Heart right ventricle (tissue), 16 donors: ENCODE results near the gene UTF1. TPM values are rescaled to one million over a fixed set of nuclear protein-coding genes. Genes with fewer than 3 reads are reported as not detected.

Experiments
- ATAC-seq, 8 donors: fragments of 200-7000 bp; cut with Tn5 transposase; one replicate each; pipeline ENCODE4 v1.9.1; 2020; ENCODE audit warnings: mild to moderate bottlenecking in 8 of 8, moderate library complexity in 8 of 8, moderate number of reproducible peaks in 1 of 8
- DNase-seq, 2 donors: peaks; one replicate each; pipeline ENCODE4 v3.0.0-alpha.2; 2020
- H3K27ac ChIP-seq, 10 donors: fragments of 200-600 bp; sonication (generic) in 2 of 10; one replicate each; pipeline versions ENCODE4 v1.5.0 to v1.8.0; 2020 to 2022; ENCODE audit warnings: mild to moderate bottlenecking in 3 of 10
- H3K27me3 ChIP-seq, 7 donors: fragments of 200-600 bp; one replicate each; pipeline ENCODE4 v1.8.0; 2021 to 2022; ENCODE audit warnings: mild to moderate bottlenecking in 2 of 7
- H3K36me3 ChIP-seq, 9 donors: fragments of 200-600 bp; sonication (generic) in 1 of 9; one replicate each; pipeline versions ENCODE4 v1.5.0 to v1.8.0; 2020 to 2022; ENCODE audit warnings: mild to moderate bottlenecking in 2 of 9
- H3K4me1 ChIP-seq, 9 donors: fragments of 200-600 bp; sonication (generic) in 1 of 9; one replicate each; pipeline versions ENCODE4 v1.5.0 to v1.8.0; 2020 to 2022; ENCODE audit warnings: mild to moderate bottlenecking in 4 of 9
- H3K4me3 ChIP-seq, 10 donors: fragments of 200-600 bp; sonication (generic) in 2 of 10; one replicate each; pipeline versions ENCODE4 v1.5.0 to v1.8.0; 2020 to 2022; ENCODE audit warnings: mild to moderate bottlenecking in 7 of 10, moderate library complexity in 2 of 10
- H3K9me3 ChIP-seq, 11 donors: fragments of 200-600 bp in 10 of 11; sonication (generic) in 2 of 11; one replicate each; pipeline versions ENCODE4 v1.5.0 to v1.8.0; 2013 to 2022; ENCODE audit warnings: mild to moderate bottlenecking in 2 of 11, control low read depth in 1 of 11, moderate library complexity in 1 of 11
- WGBS, 2 donors: extraction: QIAGEN DNeasy Blood & Tissue Kit; methylation state at CpG; one replicate each; pipeline ENCODE4 v1.1.7; 2013; ENCODE audit warnings: inconsistent platforms in 1 of 2; 5-methylcytosine and 5-hydroxymethylcytosine counted together
- intact Hi-C, 10 donors: fragments of 100-400 bp; cut with DNase I; formaldehyde crosslinking; loops; one replicate each; pipeline versions ENCODE4 v1.11.1 to v1.14.2; 2022
- polyA plus RNA-seq, 2 donors: library from polyadenylated mRNA; stranded (reverse); fragments of 200-250 nt; gene quantifications; one replicate each; pipeline ENCODE4 v1.2.3, GENCODE V29; 2013
- total RNA-seq, 10 donors: library from RNA; stranded (reverse); fragmentation: NEBNext Ultra II Directional in 3 of 10; extraction: Animal tissue kit (Norgen Biotek cat#: 25700) in 3 of 10; gene quantifications; one replicate each; pipeline versions ENCODE4 v1.2.1 to v1.2.4, GENCODE V29; 2021 to 2023
- TF ChIP-seq, protein P1 (sequence below), 9 donors: fragments of 200-600 bp; sonication (generic) in 2 of 9; IDR thresholded peaks; one replicate each; pipeline versions ENCODE4 v1.5.0 to v1.8.0; 2021 to 2022; ENCODE audit warnings: antibody characterized with exemption in 9 of 9, mild to moderate bottlenecking in 5 of 9, moderate library complexity in 1 of 9
- donor health status: Arrhythmogenic right ventricular cardiomyopathy.
- donor health status: ischemic (EF 13 %, LVEDD 7.1; RV severe dilation, severe dysfunction).
- donor health status: healthy with polysubstance abuse.
- donor health status: DM: no; HTN: yes; CAD: no.
- donor health status: DM: no; HTN: no; CAD: no.
- donor health status: ischemic (EF 25% LVEDD 6.9; RV normal size, moderate dysfunction).
- donor health status: ischemic (EF 25% LVEDD 5.7; RV mildly dilated, moderate dysfunction).
- donor health status: healthy.
- donor health status: DM: yes; HTN: yes; CAD: no.
- donor health status: Ischemic cardiomyopathy.
- donor health status: ischemic (EF 35%, LVEDD 5.7; RV mildly dilated, moderate dysfunction).
- donor health status: nonischemic (EF 11% LVEDD 7.7; RV severe dilation, severe dysfunction).
- donor health status: DM: yes; HTN: yes; CAD: no.
- donor health status: PGD.
- donor health status: ischemic (EF 29% LVEDD 5.4; RV normal size, mild dysfunction).
- donor health status: nonischemic (EF 23%, LVEDD 6.1; RV moderate dilation, normal function).

The UTF1 gene
- total and polyA plus RNA-seq, 12 donors: not detected

DNA sequence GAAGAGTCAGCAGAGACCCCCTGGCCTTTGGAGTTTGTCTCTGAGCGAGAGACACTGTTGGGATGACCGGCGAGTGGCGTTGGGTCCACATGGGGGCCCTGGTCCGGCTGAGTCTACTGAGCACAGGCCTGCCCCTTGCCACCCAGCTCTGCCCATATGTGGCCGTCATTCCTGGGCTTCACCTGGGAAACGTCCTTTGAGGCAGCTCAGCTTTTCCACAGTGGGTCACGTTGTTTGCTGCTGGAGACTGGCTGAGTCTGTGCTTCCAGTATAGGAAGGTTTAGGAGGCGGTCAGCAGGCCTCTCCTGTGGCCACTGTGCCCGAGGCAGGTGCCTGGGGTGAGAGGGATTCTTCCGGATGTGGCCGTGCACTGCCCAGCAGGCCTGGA is 29.6 kb downstream of the UTF1 start:
- DNase-seq (no peak), ATAC-seq (no peak)
- peaks cover 10 to 69% (median 41%) of the 10 kb centered on the region in 9 donors for H3K4me1 ChIP-seq
- no peaks in the 10 kb centered on the region for H3K9me3 ChIP-seq
- TF ChIP-seq, protein P1, sequence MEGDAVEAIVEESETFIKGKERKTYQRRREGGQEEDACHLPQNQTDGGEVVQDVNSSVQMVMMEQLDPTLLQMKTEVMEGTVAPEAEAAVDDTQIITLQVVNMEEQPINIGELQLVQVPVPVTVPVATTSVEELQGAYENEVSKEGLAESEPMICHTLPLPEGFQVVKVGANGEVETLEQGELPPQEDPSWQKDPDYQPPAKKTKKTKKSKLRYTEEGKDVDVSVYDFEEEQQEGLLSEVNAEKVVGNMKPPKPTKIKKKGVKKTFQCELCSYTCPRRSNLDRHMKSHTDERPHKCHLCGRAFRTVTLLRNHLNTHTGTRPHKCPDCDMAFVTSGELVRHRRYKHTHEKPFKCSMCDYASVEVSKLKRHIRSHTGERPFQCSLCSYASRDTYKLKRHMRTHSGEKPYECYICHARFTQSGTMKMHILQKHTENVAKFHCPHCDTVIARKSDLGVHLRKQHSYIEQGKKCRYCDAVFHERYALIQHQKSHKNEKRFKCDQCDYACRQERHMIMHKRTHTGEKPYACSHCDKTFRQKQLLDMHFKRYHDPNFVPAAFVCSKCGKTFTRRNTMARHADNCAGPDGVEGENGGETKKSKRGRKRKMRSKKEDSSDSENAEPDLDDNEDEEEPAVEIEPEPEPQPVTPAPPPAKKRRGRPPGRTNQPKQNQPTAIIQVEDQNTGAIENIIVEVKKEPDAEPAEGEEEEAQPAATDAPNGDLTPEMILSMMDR (IDR thresholded peaks at IDR 0.05): no peak
- 68 to 72% methylated on average over 12 of the region's 12 CpGs for WGBS, 2 donors
- H3K4me3 ChIP-seq: no peak overlapping the region
- H3K27me3 ChIP-seq: peaks cover 0 to under 1% (median 0%) of the 10 kb centered on the region in 7 donors
- H3K27ac ChIP-seq: peak overlapping the region in 7 of 10 donors; percentile 23 to 94 (median 39)
- intact Hi-C loops: no loop called here
- H3K36me3 ChIP-seq: peaks cover 0 to 4% (median 0%) of the 10 kb centered on the region in 9 donors

DNA sequence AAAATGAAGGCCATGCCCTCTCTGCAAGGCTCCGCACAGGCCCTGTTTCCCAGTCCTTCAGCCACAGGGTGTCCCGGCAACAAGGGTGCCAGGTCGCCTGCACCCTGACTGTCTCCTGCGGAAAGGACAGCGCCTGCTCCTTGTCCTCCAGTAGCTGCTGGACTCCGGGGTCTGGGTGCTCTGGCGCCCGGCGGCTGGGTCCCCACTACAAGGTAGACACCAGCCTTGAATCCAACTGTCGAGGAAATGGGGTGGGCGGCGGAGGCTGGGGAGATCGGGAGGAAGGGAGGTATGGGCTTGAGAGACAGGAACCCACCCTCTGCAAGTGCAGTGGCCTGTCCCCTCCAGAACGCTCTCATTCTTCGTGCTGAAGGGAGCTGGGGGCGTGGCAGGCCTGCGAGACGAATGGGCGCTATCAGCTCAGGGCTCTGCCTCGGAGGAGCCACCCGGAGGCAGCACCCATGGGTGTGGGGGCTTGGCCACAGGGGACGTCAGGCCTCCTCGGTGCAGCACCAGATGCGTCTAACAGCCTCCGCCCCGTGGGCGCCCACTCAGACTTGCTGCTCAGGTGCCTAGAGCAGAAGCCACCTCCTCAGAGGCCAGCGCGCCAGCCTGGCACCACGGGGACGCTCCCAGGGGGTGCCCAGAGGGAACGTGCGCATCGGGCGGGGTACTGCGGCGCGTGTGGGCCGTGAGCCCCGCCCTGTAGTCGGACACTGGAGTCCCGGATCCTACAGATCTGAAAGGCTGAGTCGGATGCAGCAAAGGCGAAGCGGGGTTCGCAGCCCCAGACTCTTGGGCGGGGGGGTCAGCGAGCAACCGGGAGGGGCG is 31.1 kb downstream of the UTF1 start:
- no peaks in the 10 kb centered on the region for H3K9me3 ChIP-seq
- H3K4me1 ChIP-seq: peaks cover 10 to 69% (median 41%) of the 10 kb centered on the region in 9 donors
- H3K27ac ChIP-seq: peak overlapping the region; percentile 80 to 97 (median 88)
- intact Hi-C loops: no loop called here
- H3K27me3 ChIP-seq: no peaks in the 10 kb centered on the region
- WGBS, 2 donors: 17% methylated on average over 50 of the region's 50 CpGs
- H3K4me3 ChIP-seq: peak overlapping the region; percentile 36 to 84 (median 74)
- TF ChIP-seq, protein P1 (IDR thresholded peaks at IDR 0.05): no peak
- peaks cover 0 to 4% (median 0%) of the 10 kb centered on the region in 9 donors for H3K36me3 ChIP-seq
- DNase-seq (peak; percentile 41 to 72), ATAC-seq (peak; percentile 43 to 64 (median 51))

DNA sequence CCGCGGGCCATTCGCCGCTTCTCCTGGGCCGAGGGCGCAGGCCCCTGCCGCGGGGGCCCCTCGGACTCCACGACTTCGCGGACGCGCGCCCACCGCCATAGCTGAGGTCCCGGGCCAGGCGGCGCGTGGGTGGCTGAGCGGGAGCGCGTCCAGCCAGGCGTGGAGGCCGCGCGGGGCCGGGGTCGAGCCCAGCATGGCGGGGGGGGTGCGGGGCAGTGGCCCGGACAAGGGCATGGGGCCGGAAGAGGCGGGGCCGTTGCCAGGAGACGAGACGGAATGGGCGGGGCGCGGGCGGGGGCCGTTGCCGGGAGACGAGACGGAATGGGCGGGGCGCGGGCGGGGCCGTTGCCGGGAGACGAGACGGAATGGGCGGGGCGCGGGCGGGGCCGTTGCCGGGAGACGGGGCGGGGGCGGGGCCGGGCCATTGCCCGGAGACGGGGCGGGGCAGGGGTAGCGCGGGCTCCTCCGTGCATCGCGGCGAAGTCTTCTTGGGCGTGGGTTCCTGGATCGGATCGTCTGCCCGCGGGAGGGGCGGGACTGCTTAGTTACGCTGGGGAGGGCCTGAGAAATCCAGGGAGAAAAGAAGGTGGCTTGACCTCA is 31.8 kb downstream of the UTF1 start:
- no peaks in the 10 kb centered on the region for H3K27me3 ChIP-seq
- H3K9me3 ChIP-seq: no peaks in the 10 kb centered on the region
- DNase-seq: peak; percentile 85 to 93
- peak; percentile 65 to 89 (median 80) for ATAC-seq
- H3K4me1 ChIP-seq: peaks cover 10 to 69% (median 41%) of the 10 kb centered on the region in 9 donors
- H3K27ac ChIP-seq: peak overlapping the region; percentile 80 to 97 (median 88)
- WGBS, 2 donors: 0 to 1% methylated on average over 47 to 72 of the region's 79 CpGs
- TF ChIP-seq, protein P1 (IDR thresholded peaks at IDR 0.05): no peak
- H3K4me3 ChIP-seq: peak overlapping the region; percentile 36 to 84 (median 74)
- H3K36me3 ChIP-seq: peaks cover 0 to 4% (median 0%) of the 10 kb centered on the region in 9 donors
- intact Hi-C loops: no loop called here

DNA sequence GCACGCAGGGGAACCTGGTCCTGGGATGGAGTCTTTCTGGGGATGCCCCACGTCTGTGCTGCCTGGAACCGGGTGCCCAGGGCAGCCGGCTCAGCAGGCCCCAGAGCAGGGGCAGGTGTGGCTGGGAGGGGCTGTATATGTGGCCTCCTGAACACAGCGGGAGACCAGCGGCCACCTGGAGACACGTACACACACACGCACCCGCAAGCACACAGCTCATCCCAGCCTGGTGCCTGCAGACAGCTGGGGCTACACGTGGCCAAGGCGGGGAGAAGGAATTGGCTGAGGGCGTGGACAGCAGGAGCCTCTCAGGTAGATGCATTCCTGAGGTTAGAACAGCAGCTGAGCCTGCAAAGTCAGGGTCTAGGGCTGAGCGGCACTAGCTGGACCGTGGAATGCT is 32.7 kb downstream of the UTF1 start:
- Histone ChIP-seq H3K4me1 (peaks cover 10 to 60% (median 35%) of the 10 kb centered on the region in 9 donors), H3K27ac (peak overlapping the region in 1 of 10 donors; percentile 59), H3K4me3 (peak overlapping the region in 1 of 10 donors; percentile 69), H3K36me3 (peaks cover 0 to 12% (median 0%) of the 10 kb centered on the region in 9 donors), H3K27me3 (no peaks in the 10 kb centered on the region), H3K9me3 (no peaks in the 10 kb centered on the region)
- peak in 1 of 8 donors; percentile 2 for ATAC-seq
- 89 to 91% methylated on average over 14 of the region's 14 CpGs for WGBS, 2 donors
- TF ChIP-seq, protein P1 (IDR thresholded peaks at IDR 0.05): no peak
- no peak for DNase-seq
- intact Hi-C loops: no loop called here
